Esophagus squamous epithelium (tissue), 4 donors: ENCODE measurements around the gene RILPL1.

Experiments used
- CTCF ChIP-seq, 6 experiments: fragments of 450-650 bp in 4 of 6; fragments of 200-600 bp in 2 of 6; sonication (generic) in 2 of 6; IDR thresholded peaks; one replicate each; pipeline ENCODE4 v1.5.1; 2016 to 2019; ENCODE audit warnings: antibody characterized with exemption in 6 of 6, mild to moderate bottlenecking in 4 of 6, moderate library complexity in 4 of 6
- POLR2A ChIP-seq, 4 donors: fragments of 450-650 bp; IDR thresholded peaks; one replicate each; pipeline ENCODE4 v1.6.1; 2017; ENCODE audit warnings: antibody characterized with exemption in 4 of 4, mild to moderate bottlenecking in 4 of 4, moderate library complexity in 3 of 4

DNA sequence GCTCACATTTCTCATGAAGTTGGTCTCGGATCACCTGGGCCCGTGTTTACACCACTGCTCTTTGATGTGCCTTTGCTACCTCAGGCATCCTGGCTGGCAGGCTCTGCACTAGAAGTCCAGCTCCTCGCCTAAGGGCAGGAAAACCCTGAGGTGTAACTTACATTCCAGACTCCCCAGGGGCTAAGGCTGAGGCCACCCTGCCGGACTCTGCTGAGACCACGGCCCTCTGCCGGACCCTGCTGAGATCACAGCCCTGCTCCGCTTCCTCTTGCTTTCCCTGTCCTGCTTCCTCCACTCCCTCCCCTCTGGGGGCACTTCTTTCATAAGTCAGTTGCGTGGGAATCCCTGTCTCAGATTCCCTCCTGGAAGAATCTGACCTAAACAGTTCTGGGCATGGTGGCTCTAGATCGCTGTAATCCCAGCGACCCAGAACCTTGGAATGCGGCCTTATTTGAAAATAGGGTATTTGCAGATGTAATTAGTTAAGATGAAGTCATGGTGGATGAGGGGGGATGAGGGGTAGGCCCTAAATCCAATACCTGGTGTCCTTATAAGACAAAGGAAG is 17.2 kb downstream of the RILPL1 start:
- TF ChIP-seq CTCF (IDR thresholded peaks at IDR 0.05), result no peak
- TF ChIP-seq POLR2A (IDR thresholded peaks at IDR 0.05), result no peak
